ENCODE measurements around the gene ATPAF2. TPM values are rescaled to one million over a fixed set of nuclear protein-coding genes. Genes with fewer than 3 reads are reported as not detected.

ATPAF2 gene
- total RNA-seq, 1 donor: 17.8 TPM

DNA sequence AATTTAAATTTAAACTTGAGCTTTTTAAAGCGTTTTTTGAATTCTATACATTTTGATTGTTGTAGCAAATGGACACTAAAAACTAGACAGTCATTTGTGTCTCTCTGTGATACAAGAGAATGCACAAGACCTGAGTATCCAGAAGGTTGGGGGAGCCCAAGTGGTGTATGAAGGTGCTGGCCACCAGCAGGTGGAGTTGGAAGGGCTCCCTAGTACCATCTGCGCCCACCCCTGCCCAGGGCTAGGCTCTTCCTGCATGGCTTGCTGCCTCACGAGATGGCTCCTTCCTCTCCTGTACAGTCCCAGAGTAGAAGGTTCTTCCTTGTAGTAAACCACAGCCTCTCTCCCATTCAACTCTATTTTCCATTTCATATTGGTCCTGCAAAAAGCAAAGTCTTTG lies 17.2 kb upstream of the ATPAF2 start:
- DNase-seq (ENCODE audit: low read depth): no peak
- TF ChIP-seq CTCF (IDR thresholded peaks at IDR 0.05; ENCODE audit: insufficient read depth, low read length): no peak
- H3K4me3 ChIP-seq (ENCODE audit: low read depth, low read length): no peak overlapping the region

- no peak for DNase-seq (ENCODE audit: low read depth)
- TF ChIP-seq CTCF (IDR thresholded peaks at IDR 0.05; ENCODE audit: insufficient read depth, low read length): no peak
- no peak overlapping the region for H3K4me3 ChIP-seq (ENCODE audit: low read depth, low read length)
Observed at GRCh38 chr17:18055597-18055996, 16.6 kb upstream of the ATPAF2 start.

GRCh38 chr17:18045691-18046350 lies 6.9 kb upstream of the ATPAF2 start:
- H3K4me3 ChIP-seq (ENCODE audit: low read depth, low read length): no peak overlapping the region
- no peak for DNase-seq (ENCODE audit: low read depth)
- no peak for TF ChIP-seq CTCF (IDR thresholded peaks at IDR 0.05; ENCODE audit: insufficient read depth, low read length)

DNA sequence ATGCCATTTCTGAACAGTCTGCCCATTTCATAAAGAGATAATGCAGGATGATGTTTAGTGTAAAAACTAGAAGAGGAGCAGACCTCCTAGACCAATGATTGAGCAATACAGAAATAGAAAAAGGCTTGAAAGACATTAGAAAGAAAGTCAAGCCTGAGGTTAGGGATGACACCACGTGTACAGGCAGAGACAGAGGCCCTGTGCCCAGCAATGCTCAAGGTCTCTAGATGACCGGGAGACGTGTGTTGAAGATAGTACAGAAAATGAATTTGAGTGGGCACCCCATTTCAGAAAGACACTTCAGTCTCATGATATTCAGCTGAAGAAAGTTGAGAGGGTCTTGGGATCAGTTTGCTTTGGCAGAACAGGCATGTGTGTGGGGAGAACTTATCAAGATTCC lies 5.6 kb upstream of the ATPAF2 start:
- no peak overlapping the region for H3K4me3 ChIP-seq (ENCODE audit: low read depth, low read length)
- no peak for DNase-seq (ENCODE audit: low read depth)
- TF ChIP-seq CTCF (IDR thresholded peaks at IDR 0.05; ENCODE audit: insufficient read depth, low read length): no peak

GRCh38 chr17:18043491-18043890 lies 4.5 kb upstream of the ATPAF2 start:
- peak; percentile 34 for DNase-seq (ENCODE audit: low read depth)
- peak; percentile 29 for TF ChIP-seq CTCF (IDR thresholded peaks at IDR 0.05; ENCODE audit: insufficient read depth, low read length)

GRCh38 chr17:18042983-18043382 lies 4.0 kb upstream of the ATPAF2 start:
- TF ChIP-seq CTCF (IDR thresholded peaks at IDR 0.05; ENCODE audit: insufficient read depth, low read length): no peak
- DNase-seq (ENCODE audit: low read depth): no peak
- H3K4me3 ChIP-seq (ENCODE audit: low read depth, low read length): no peak overlapping the region

More at GRCh38 chr17:18043491-18043890, 4.5 kb upstream of the ATPAF2 start:
- H3K4me3 ChIP-seq (ENCODE audit: low read depth, low read length): no peak overlapping the region

GRCh38 chr17:18041776-18042175 lies 2.8 kb upstream of the ATPAF2 start:
- TF ChIP-seq CTCF (IDR thresholded peaks at IDR 0.05; ENCODE audit: insufficient read depth, low read length): no peak
- peak; percentile 60 for DNase-seq (ENCODE audit: low read depth)
- peak overlapping the region; percentile 22 for H3K4me3 ChIP-seq (ENCODE audit: low read depth, low read length)

All from fibroblast of the aortic adventitia (primary cell).